GM12801 (cell line): ENCODE results near the gene TLDC2.

Source experiments
- CTCF ChIP-seq: IDR thresholded peaks from one replicate; pipeline ENCODE4 v1.5.1; 2011; ENCODE audit warnings: control low read depth; ENCODE audit not compliant: insufficient read length; ENCODE audit errors: extremely low read depth

The TLDC2 gene

GRCh38 chr20:36861625-36861874 lies 14.4 kb upstream of the TLDC2 start:
- no peak for TF ChIP-seq CTCF

- TF ChIP-seq CTCF, result no peak
Measured at GRCh38 chr20:36861875-36862801, 13.8 kb upstream of the TLDC2 start.

DNA sequence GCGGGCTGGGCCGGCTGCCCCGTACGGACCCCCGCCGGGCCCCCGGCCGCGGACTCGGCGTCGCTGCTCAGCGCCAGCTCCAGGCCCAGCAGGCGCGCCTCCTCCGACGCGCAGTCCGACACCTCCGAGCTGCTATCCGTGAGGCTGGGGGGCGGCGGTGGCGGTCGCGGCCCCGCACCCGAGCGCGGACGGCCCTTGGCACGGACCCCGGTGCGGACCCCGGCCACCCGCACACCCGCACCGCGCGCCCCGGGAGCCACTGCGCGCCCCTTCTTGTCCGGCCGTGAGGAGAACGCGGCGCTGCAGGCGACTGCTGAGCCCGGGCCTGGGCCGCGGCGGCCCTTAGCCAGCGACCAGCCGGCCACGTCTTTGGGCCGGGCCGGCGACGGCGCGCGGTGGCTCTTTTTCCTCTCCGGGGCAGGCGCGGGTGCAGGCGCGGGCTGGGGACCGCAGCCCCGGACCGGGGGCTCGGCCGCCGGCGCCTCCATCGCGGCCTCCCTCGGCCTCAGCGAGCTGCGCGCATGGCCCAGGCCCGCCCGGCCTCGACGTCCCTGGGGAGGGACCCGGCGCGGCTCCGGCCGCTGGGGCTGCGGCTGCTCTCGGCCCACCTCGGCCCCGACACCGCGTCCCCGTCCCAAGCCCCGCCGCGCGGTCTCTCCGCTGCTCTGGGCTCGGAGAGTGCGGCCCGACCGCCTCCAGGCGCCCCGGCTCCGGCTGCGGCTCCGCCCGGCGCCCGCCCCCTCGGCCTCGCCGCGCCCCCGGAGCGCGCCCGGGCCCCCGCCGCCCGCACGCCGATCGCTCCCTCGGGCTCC lies 12.9 kb upstream of the TLDC2 start:
- no peak for TF ChIP-seq CTCF

GRCh38 chr20:36865076-36865860 lies 10.7 kb upstream of the TLDC2 start:
- TF ChIP-seq CTCF, result no peak

- no peak for TF ChIP-seq CTCF
Measured at GRCh38 chr20:36865861-36866149, 10.1 kb upstream of the TLDC2 start.

- no peak for TF ChIP-seq CTCF
Measured at GRCh38 chr20:36866164-36866563, 9.8 kb upstream of the TLDC2 start.

GRCh38 chr20:36866681-36867495 lies 9.1 kb upstream of the TLDC2 start:
- no peak for TF ChIP-seq CTCF
